ENCODE data around the gene INSYN2B. TPM values are rescaled to one million over a fixed set of nuclear protein-coding genes. Genes with fewer than 3 reads are reported as not detected.
A peak's percentile ranks its signal among the peaks of the same experiment; 100 is the strongest.

Gene INSYN2B
- total and polyA plus RNA-seq, 11 donors = 0.12 to 0.59 (median 0.17) TPM; not detected in 6

DNA sequence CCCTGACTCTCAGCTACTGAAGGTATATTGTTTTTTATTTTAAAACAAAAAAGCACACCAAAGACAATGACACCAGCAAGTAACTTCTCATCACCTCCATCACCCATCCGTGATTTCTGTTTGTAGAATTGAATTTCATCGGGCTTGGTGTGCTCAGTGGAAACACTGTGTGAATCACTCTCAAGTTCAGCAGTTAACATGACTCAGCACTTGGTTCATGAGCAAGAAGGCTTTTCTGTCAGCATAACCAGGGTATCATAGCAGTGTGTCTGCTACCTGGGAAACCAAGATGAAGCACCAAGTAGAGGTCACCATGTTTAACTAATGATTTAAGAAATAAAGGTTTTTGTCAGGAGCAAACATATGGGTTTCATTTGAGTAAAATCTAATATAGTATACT is 123.7 kb downstream of the INSYN2B start:
- 87 to 93% (median 88%) methylated on average over 2 of the region's 2 CpGs for WGBS, 4 donors

DNA sequence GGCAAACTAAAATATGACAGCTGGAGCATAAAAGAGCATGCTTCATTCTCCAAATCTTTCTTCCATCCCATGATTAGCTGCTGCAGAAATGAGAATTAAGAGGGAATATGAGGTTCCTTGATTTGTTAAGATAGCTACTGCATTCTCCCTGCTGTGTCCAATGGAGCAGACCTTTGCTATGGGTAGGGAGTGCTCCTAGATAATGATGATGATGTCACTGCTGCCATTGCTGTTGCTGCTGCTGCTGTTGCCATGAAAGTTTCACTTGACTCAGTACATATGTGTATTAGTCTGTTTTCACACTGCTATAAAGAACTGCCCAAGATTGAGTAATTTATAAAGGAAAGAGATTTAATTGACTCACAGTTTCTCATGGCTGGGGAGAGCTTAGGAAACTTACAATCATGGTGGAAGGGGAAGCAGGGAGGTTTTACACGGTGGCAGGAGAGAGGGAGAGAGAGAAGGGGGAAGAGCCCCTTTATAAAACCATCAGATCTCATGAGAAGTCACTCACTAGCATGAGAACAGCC is 128.9 kb downstream of the INSYN2B start:
- no peak overlapping the region for H3K27ac ChIP-seq
- H3K27me3 ChIP-seq = no peaks in the 10 kb centered on the region
- H3K4me3 ChIP-seq = no peak overlapping the region
- no peak for ATAC-seq
- H3K9me3 ChIP-seq = peaks cover 0 to 21% (median 11%) of the 10 kb centered on the region in 12 donors
- TF ChIP-seq POLR2A (IDR thresholded peaks at IDR 0.05) = no peak
- TF ChIP-seq, protein P1, sequence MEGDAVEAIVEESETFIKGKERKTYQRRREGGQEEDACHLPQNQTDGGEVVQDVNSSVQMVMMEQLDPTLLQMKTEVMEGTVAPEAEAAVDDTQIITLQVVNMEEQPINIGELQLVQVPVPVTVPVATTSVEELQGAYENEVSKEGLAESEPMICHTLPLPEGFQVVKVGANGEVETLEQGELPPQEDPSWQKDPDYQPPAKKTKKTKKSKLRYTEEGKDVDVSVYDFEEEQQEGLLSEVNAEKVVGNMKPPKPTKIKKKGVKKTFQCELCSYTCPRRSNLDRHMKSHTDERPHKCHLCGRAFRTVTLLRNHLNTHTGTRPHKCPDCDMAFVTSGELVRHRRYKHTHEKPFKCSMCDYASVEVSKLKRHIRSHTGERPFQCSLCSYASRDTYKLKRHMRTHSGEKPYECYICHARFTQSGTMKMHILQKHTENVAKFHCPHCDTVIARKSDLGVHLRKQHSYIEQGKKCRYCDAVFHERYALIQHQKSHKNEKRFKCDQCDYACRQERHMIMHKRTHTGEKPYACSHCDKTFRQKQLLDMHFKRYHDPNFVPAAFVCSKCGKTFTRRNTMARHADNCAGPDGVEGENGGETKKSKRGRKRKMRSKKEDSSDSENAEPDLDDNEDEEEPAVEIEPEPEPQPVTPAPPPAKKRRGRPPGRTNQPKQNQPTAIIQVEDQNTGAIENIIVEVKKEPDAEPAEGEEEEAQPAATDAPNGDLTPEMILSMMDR (IDR thresholded peaks at IDR 0.05) = no peak
- no peaks in the 10 kb centered on the region for H3K4me1 ChIP-seq
- DNase-seq = no peak
- H3K36me3 ChIP-seq = peaks cover 0 to 10% (median 0%) of the 10 kb centered on the region in 9 donors
- WGBS, 4 donors = 43 to 91% (median 85%) methylated on average over 1 of the region's 1 CpG
- intact Hi-C loops (cut with DNase I) = no loop called here

More for the DNA sequence above, 123.7 kb downstream of the INSYN2B start:
- H3K4me3 ChIP-seq = no peak overlapping the region
- TF ChIP-seq, protein P1 (IDR thresholded peaks at IDR 0.05) = no peak
- TF ChIP-seq POLR2A (IDR thresholded peaks at IDR 0.05) = no peak
- H3K36me3 ChIP-seq = no peaks in the 10 kb centered on the region
- ATAC-seq = no peak
- no peaks in the 10 kb centered on the region for H3K27me3 ChIP-seq
- no peak for DNase-seq
- H3K27ac ChIP-seq = no peak overlapping the region
- intact Hi-C loops (cut with DNase I) = no loop called here
- H3K9me3 ChIP-seq = peaks cover 0 to 4% (median 0%) of the 10 kb centered on the region in 12 donors
- no peaks in the 10 kb centered on the region for H3K4me1 ChIP-seq

DNA sequence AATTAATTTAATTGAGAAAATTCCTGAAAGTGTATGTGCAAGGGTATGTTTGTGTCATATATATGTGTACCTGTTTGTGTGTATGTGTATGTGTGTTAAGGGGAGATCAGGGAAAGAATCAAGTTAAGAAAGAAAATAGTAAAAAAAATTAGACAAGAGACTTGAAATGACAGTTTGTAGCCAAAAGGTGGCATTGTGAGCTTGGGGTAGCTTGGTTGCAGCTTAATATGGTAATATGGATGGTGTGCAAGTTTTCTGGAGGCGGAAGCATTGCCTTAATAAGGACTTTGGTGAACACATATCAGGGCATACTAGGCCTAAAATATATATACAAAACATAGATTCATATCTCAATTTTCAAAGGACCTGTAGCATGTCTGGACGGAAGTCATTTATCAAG is 129.9 kb downstream of the INSYN2B start:
- H3K4me3 ChIP-seq = no peak overlapping the region
- no peak for ATAC-seq
- H3K27ac ChIP-seq = no peak overlapping the region
- intact Hi-C loops (cut with DNase I) = no loop called here
- H3K4me1 ChIP-seq = no peaks in the 10 kb centered on the region
- 96 to 99% (median 98%) methylated on average over 2 of the region's 2 CpGs for WGBS, 4 donors
- TF ChIP-seq, protein P1 (IDR thresholded peaks at IDR 0.05) = no peak
- TF ChIP-seq POLR2A (IDR thresholded peaks at IDR 0.05) = no peak
- H3K9me3 ChIP-seq = peaks cover 0 to 21% (median 11%) of the 10 kb centered on the region in 12 donors
- peaks cover 0 to 10% (median 0%) of the 10 kb centered on the region in 9 donors for H3K36me3 ChIP-seq
- H3K27me3 ChIP-seq = no peaks in the 10 kb centered on the region
- no peak for DNase-seq

DNA sequence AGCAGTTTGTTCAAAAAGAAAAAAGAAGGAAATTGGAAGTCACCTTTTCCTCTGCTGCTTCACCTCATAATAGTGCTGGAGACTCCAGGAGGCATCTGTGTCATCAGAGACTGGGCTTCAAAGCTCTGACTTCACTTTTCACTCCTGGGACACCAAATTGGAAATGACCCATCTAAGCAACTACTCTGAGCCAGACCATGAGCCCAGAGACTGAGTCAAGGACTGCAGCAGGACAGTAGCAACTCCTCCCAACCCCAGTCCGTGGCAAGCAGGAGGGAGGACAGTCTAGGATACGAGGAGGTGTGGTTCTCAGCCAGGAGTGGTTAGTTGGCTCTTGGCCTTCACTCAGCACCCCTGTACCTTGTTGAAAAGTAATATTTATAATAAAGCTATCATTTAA is 131.5 kb downstream of the INSYN2B start:
- no peak overlapping the region for H3K4me3 ChIP-seq
- intact Hi-C loops (cut with DNase I) = no loop called here
- DNase-seq (no peak), ATAC-seq (peak in 1 of 4 donors; percentile 31)
- no peak for TF ChIP-seq POLR2A (IDR thresholded peaks at IDR 0.05)
- TF ChIP-seq, protein P1 (IDR thresholded peaks at IDR 0.05) = no peak
- no peak overlapping the region for H3K27ac ChIP-seq
- H3K36me3 ChIP-seq = peaks cover 0 to 20% (median 0%) of the 10 kb centered on the region in 9 donors
- peaks cover 0 to 21% (median 11%) of the 10 kb centered on the region in 12 donors for H3K9me3 ChIP-seq
- no peaks in the 10 kb centered on the region for H3K27me3 ChIP-seq
- WGBS, 4 donors = 41 to 79% (median 51%) methylated on average over 2 of the region's 2 CpGs
- no peaks in the 10 kb centered on the region for H3K4me1 ChIP-seq

Measured in heart left ventricle (tissue), 16 donors.